H54 (cell line): ENCODE results near the gene SPATS2.

Experiments
- DNase-seq: peaks from one replicate; pipeline ENCODE4 v3.0.0; 2011; ENCODE audit warnings: low spot score, mixed read lengths; ENCODE audit not compliant: insufficient read length
- FAIRE-seq: peaks from 3 replicates; lab custom pipeline; 2011; peaks lifted over from hg19 to GRCh38; lab: Jason Lieb, UNC
- POLR2A ChIP-seq: IDR thresholded peaks from 2 replicates; pipeline ENCODE4 v1.6.1; 2011; ENCODE audit warnings: low read depth, mild to moderate bottlenecking, low read length

SPATS2 gene

GRCh38 chr12:49340971-49341776, 26.1 kb upstream of the SPATS2 start:
- no peak for FAIRE-seq
- DNase-seq: no peak
- no peak for TF ChIP-seq POLR2A

- DNase-seq: no peak
- FAIRE-seq: no peak
- TF ChIP-seq POLR2A: no peak
These were observed 25.5 kb upstream of the SPATS2 start for GRCh38 chr12:49341777-49342065.

GRCh38 chr12:49342066-49342913, 25.0 kb upstream of the SPATS2 start:
- peak; percentile 87 for DNase-seq
- no peak for TF ChIP-seq POLR2A
- FAIRE-seq: no peak

DNA sequence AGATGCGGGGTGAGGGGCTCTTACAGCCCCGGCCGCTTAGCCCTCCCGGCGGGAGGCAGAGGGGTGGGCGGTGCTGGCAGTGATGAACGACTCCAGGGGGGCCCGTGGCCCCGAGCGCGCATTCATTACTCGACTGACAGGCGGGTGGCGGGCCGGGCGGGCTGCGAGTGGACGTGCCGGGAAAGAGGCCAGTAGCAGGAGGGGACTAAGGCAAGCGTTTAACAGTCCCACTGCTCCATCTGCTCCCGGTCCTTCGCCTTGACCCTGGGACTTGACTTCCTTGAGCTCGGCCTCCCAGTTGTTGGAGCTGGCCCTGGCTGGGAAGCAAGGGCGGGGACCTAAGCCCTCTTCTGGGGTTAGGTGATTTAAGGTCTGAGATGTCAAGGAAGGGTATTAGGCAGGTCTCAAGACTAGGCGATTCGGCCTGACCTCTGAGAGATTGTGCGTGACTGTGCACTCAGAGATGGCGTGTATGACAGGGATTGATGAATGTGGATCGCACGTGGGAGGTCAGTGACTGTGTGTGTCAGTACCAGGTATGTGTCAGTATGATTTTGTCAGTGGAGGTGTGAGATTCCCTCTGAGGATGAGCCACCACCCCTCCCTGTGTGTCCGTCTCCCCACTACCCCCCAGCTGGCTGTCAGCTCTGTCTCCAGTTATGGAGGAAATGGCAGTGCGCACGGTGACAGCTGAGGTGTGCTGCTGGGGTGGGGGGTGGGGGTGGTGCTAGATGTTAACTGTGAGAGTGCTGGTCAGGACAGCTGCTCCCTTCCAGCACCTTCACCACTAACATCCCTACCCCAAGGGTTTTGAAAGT, 24.1 kb upstream of the SPATS2 start:
- DNase-seq (no peak), FAIRE-seq (no peak)
- TF ChIP-seq POLR2A: no peak

- FAIRE-seq: no peak
- no peak for TF ChIP-seq POLR2A
- no peak for DNase-seq
These were observed 22.7 kb upstream of the SPATS2 start for GRCh38 chr12:49344486-49345050.

GRCh38 chr12:49345051-49345824, 22.0 kb upstream of the SPATS2 start:
- no peak for FAIRE-seq
- TF ChIP-seq POLR2A: no peak
- DNase-seq: no peak

DNA sequence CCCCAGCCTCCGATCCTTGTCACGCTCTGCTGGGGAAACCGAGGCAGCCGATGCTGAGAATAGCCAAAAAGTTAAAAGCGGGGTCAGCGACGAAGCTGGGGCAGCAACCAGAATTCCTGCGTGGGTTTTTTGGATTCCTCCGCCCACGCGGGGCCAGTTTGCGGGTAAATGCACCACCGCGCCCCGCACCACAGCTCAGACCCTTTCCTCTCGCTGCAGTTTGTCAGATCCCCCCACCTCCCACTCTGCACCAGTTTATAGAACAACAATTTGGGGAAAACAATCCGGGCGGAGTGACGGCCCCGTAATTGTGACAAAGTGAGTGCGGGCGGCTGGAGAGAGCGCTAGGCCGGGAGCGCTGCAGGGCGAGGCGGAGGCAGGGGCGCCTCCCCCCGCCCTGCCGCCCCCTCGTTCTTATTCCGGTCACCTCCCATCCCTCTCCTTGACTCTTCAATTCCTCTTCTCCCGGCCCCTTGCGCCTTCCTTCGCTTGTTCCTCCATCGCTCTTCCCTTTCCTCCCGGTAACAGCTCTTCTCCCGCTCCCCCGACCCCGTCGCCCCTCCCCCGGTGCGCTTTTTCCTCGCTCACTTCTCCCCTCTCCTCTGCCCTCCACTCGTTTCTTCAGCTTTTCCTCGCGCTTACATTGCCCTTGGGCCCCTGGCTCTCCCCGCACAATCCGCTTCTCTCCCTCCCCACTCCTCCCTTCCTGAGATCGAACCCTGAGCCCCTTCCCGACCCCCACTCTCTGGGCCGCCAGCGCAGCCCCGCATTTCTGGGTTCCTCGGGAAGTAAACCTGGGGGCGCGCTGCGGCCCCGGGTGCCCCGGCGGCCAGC, 21.2 kb upstream of the SPATS2 start:
- no peak for FAIRE-seq
- TF ChIP-seq POLR2A: no peak
- no peak for DNase-seq

GRCh38 chr12:49346659-49347310, 20.5 kb upstream of the SPATS2 start, which contains the start of gene DNAJC22:
Gene DNAJC22, plus strand, starts transcription at chr12:49346888. Its CDS starts 1,985 bp downstream, at chr12:49348873.
- FAIRE-seq (no peak), DNase-seq (no peak)
- no peak for TF ChIP-seq POLR2A

DNA sequence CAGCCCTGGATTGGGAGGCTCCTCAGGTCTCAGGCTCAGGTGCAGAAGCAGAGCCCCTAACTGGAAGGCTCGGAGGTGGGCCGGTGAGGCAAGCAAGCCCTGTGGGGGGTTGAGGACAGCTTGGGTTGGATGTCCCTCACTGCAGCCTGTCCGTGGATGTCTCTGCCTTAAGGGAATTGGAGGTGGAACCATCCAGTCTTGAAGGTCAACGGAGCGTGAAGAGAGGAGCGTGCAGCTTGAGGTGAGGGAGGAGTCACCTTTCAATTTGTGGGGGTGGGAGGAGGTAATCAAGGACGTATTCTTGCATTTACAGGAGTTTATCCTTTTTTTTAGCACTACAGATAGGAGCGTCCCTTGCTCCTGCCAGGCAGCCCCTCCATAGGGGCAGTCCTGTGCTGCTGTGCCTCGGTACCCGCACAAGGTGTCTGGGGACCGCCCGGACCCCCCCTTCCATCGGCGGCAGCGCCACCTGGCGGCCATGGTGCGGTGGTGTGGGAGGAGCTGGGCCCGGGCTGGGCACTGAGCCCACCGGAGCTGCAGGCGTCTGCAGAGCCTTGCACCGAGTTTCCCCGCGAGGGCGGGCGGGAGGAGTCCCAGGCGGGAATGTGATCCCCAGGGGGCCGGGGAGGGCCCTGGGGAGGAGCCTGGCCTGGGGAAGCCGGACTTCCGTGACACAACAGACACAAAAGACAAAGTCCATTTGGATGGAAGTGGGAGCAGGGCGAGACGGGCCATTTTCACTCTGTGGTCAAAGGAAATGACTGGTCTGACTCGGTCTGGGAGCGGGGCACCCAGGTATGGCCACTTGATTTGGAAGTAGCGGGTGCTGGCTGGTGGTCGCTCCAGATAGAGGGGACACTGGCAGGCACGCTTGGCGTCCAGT, 19.7 kb upstream of the SPATS2 start:
- DNase-seq (peak; percentile 100), FAIRE-seq (peak; percentile 48)
- peak; percentile 51; the same call in 1 of the 2 replicates for TF ChIP-seq POLR2A

- no peak for FAIRE-seq
- no peak for TF ChIP-seq POLR2A
- no peak for DNase-seq
These were observed 18.5 kb upstream of the SPATS2 start for GRCh38 chr12:49348781-49349180.

- DNase-seq: no peak
- TF ChIP-seq POLR2A: no peak
- FAIRE-seq: no peak
These were observed 18.0 kb upstream of the SPATS2 start for GRCh38 chr12:49349266-49349665.
